Mesendoderm (in vitro differentiated cells): ENCODE data around the gene NCMAP.

ENCODE experiments used
- DNase-seq: peaks from one replicate; pipeline ENCODE4 v3.0.0; 2013
- H2AK5ac ChIP-seq: 2 replicates; pipeline ENCODE4 v1.6.1; 2013; ENCODE audit warnings: low read length, inconsistent platforms
- H2BK120ac ChIP-seq: 2 replicates; pipeline ENCODE4 v1.6.1; 2013; ENCODE audit warnings: low read depth, mild to moderate bottlenecking, low read length, moderate library complexity, mixed read lengths
- H2BK15ac ChIP-seq: replicated peaks from 2 replicates; pipeline ENCODE4 v1.6.1; 2013; ENCODE audit warnings: low read depth, mild to moderate bottlenecking, moderate library complexity
- H2BK5ac ChIP-seq: 2 replicates; pipeline ENCODE4 v1.6.1; 2013; ENCODE audit warnings: low read length, inconsistent platforms
- H3K18ac ChIP-seq: 2 replicates; pipeline ENCODE4 v1.6.1; 2013; ENCODE audit warnings: mild to moderate bottlenecking, low read length, mixed read lengths
- H3K23ac ChIP-seq: one replicate; pipeline ENCODE4 v1.6.1; 2013; ENCODE audit warnings: low read length
- H3K27ac ChIP-seq: 2 replicates; pipeline ENCODE4 v1.5.1; 2013; ENCODE audit warnings: low read depth, mild to moderate bottlenecking, inconsistent platforms, low read length, moderate library complexity
- H3K27me3 ChIP-seq: 2 replicates; pipeline ENCODE4 v1.6.1; 2013; ENCODE audit warnings: low read length, control low read depth, mild to moderate bottlenecking, inconsistent platforms; ENCODE audit not compliant: insufficient read depth, poor library complexity
- H3K36me3 ChIP-seq: 2 replicates; pipeline ENCODE4 v1.6.1; 2013; ENCODE audit warnings: low read length, inconsistent platforms; ENCODE audit not compliant: control insufficient read depth, insufficient read depth
- H3K4ac ChIP-seq: one replicate; pipeline ENCODE4 v1.6.1; 2013; ENCODE audit warnings: low read depth, mild to moderate bottlenecking, low read length, moderate library complexity
- H3K4me1 ChIP-seq: 2 replicates; pipeline ENCODE4 v1.6.1; 2013; ENCODE audit warnings: low read depth, low read length, inconsistent platforms; ENCODE audit not compliant: control insufficient read depth
- H3K4me2 ChIP-seq: 2 replicates; pipeline ENCODE4 v1.6.1; 2013; ENCODE audit warnings: low read length
- H3K4me3 ChIP-seq: 2 replicates; pipeline ENCODE4 v1.5.1; 2013; ENCODE audit warnings: mild to moderate bottlenecking, low read length
- H3K56ac ChIP-seq: one replicate; pipeline ENCODE4 v1.6.1; 2013; ENCODE audit warnings: low read length
- H3K79me1 ChIP-seq: 2 replicates; pipeline ENCODE4 v1.6.1; 2013; ENCODE audit warnings: low read length, inconsistent platforms
- H3K79me2 ChIP-seq: 2 replicates; pipeline ENCODE4 v1.6.1; 2013; ENCODE audit warnings: mild to moderate bottlenecking, low read length; ENCODE audit not compliant: control insufficient read depth, insufficient read depth
- H3K9ac ChIP-seq: 2 replicates; pipeline ENCODE4 v1.6.1; 2013; ENCODE audit warnings: low read length, inconsistent platforms
- H4K5ac ChIP-seq: one replicate; pipeline ENCODE4 v1.6.1; 2013; ENCODE audit warnings: low read length
- H4K8ac ChIP-seq: one replicate; pipeline ENCODE4 v1.6.1; 2013; ENCODE audit warnings: low read depth, mild to moderate bottlenecking, control low read depth, low read length, moderate library complexity
- WGBS: extraction: QIAGEN DNeasy Blood & Tissue Kit; methylation state at CpG from one replicate; pipeline ENCODE4 v1.1.7; 2013; ENCODE audit warnings: low lambda C conversion rate, missing lambda C conversion rate; ENCODE audit not compliant: insufficient coverage; ENCODE audit errors: extremely low coverage; 5-methylcytosine and 5-hydroxymethylcytosine counted together

NCMAP gene

GRCh38 chr1:24553931-24554330 is 2.0 kb upstream of the NCMAP start:
- Histone ChIP-seq H3K27ac (no peak overlapping the region), H3K9ac (no peak overlapping the region), H3K4ac (no peak overlapping the region), H3K27me3 (peaks cover 2% of the 10 kb centered on the region), H2AK5ac (no peak overlapping the region), H2BK120ac (no peak overlapping the region), H4K8ac (no peak overlapping the region), H3K79me1 (no peaks in the 10 kb centered on the region), H3K36me3 (no peaks in the 10 kb centered on the region), H3K4me2 (no peak overlapping the region), H3K4me3 (no peak overlapping the region), H3K56ac (no peak overlapping the region), H2BK15ac (no peak overlapping the region), H4K5ac (no peak overlapping the region), H3K18ac (no peak overlapping the region), H3K79me2 (no peaks in the 10 kb centered on the region), H3K23ac (no peak overlapping the region), H3K4me1 (no peaks in the 10 kb centered on the region), H2BK5ac (no peak overlapping the region)
- DNase-seq, result no peak
- WGBS, result no CpG with 5 or more reads among the region's 3 CpGs

- H3K4me2 ChIP-seq, result no peak overlapping the region
- H2AK5ac ChIP-seq, result no peak overlapping the region
- no peaks in the 10 kb centered on the region for H3K4me1 ChIP-seq
- H3K23ac ChIP-seq, result no peak overlapping the region
- H3K27me3 ChIP-seq, result peaks cover 2% of the 10 kb centered on the region
- no peak overlapping the region for H3K4ac ChIP-seq
- H3K27ac ChIP-seq, result no peak overlapping the region
- no peaks in the 10 kb centered on the region for H3K36me3 ChIP-seq
- H3K9ac ChIP-seq, result no peak overlapping the region
- H2BK15ac ChIP-seq, result no peak overlapping the region
- no peak for DNase-seq
- no peaks in the 10 kb centered on the region for H3K79me1 ChIP-seq
- H3K18ac ChIP-seq, result no peak overlapping the region
- no peak overlapping the region for H4K8ac ChIP-seq
- H3K4me3 ChIP-seq, result no peak overlapping the region
- H3K79me2 ChIP-seq, result no peaks in the 10 kb centered on the region
- no peak overlapping the region for H2BK5ac ChIP-seq
- WGBS, result no CpG with 5 or more reads among the region's 4 CpGs
- no peak overlapping the region for H4K5ac ChIP-seq
- no peak overlapping the region for H3K56ac ChIP-seq
- no peak overlapping the region for H2BK120ac ChIP-seq
Observed at GRCh38 chr1:24554714-24555113, 1.2 kb upstream of the NCMAP start.

- H3K4me2 ChIP-seq, result peak overlapping the region; percentile 34
- H3K27ac ChIP-seq, result no peak overlapping the region
- no peak overlapping the region for H3K23ac ChIP-seq
- no peak overlapping the region for H3K9ac ChIP-seq
- H3K4me1 ChIP-seq, result no peaks in the 10 kb centered on the region
- H2AK5ac ChIP-seq, result no peak overlapping the region
- no peak overlapping the region for H3K4ac ChIP-seq
- H2BK15ac ChIP-seq, result no peak overlapping the region
- H4K8ac ChIP-seq, result no peak overlapping the region
- H3K79me2 ChIP-seq, result no peaks in the 10 kb centered on the region
- no peak overlapping the region for H3K18ac ChIP-seq
- H2BK120ac ChIP-seq, result no peak overlapping the region
- H3K27me3 ChIP-seq, result peaks cover 2% of the 10 kb centered on the region
- H3K36me3 ChIP-seq, result no peaks in the 10 kb centered on the region
- no peak for DNase-seq
- no peak overlapping the region for H4K5ac ChIP-seq
- no peak overlapping the region for H2BK5ac ChIP-seq
- H3K56ac ChIP-seq, result peak overlapping the region; percentile 31
- no peaks in the 10 kb centered on the region for H3K79me1 ChIP-seq
- WGBS, result no CpG with 5 or more reads among the region's 19 CpGs
- no peak overlapping the region for H3K4me3 ChIP-seq
Observed at GRCh38 chr1:24556414-24556795, 518 bp downstream of the NCMAP start.

DNA sequence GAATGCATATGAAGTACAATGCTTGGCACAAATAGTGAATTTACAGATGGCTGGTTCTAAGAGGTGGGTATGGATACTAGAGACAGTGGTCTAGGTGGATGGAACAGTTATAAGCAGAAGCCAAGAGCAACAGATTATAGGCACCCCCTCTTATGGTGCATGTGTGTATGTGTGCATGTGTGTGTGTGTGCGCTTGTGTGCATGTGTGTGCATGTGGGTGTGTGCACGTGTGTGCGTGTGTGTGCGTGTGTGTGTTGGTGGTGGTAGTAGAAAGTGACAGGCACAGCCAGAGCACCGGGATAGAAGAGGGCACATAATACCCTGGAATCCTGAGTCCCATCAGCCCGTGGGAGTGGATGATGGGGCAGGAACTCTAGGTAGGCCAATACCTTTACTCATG is 1.3 kb downstream of the NCMAP start:
- no peak overlapping the region for H3K4me2 ChIP-seq
- H3K27ac ChIP-seq, result no peak overlapping the region
- H3K56ac ChIP-seq, result no peak overlapping the region
- no peak overlapping the region for H3K9ac ChIP-seq
- peaks cover 2% of the 10 kb centered on the region for H3K27me3 ChIP-seq
- WGBS, result no CpG with 5 or more reads among the region's 6 CpGs
- no peak overlapping the region for H4K5ac ChIP-seq
- H2AK5ac ChIP-seq, result no peak overlapping the region
- no peaks in the 10 kb centered on the region for H3K36me3 ChIP-seq
- H3K18ac ChIP-seq, result no peak overlapping the region
- H3K23ac ChIP-seq, result no peak overlapping the region
- no peaks in the 10 kb centered on the region for H3K79me1 ChIP-seq
- no peak overlapping the region for H2BK15ac ChIP-seq
- H2BK120ac ChIP-seq, result no peak overlapping the region
- H2BK5ac ChIP-seq, result no peak overlapping the region
- no peak overlapping the region for H3K4ac ChIP-seq
- no peak for DNase-seq
- H4K8ac ChIP-seq, result no peak overlapping the region
- H3K79me2 ChIP-seq, result no peaks in the 10 kb centered on the region
- no peaks in the 10 kb centered on the region for H3K4me1 ChIP-seq
- H3K4me3 ChIP-seq, result no peak overlapping the region

GRCh38 chr1:24557711-24558131 is 1.8 kb downstream of the NCMAP start:
- Histone ChIP-seq H3K27ac (no peak overlapping the region), H3K4me2 (no peak overlapping the region), H3K79me2 (no peaks in the 10 kb centered on the region), H2BK5ac (no peak overlapping the region), H3K27me3 (peaks cover 2% of the 10 kb centered on the region), H3K9ac (no peak overlapping the region), H4K5ac (no peak overlapping the region), H3K79me1 (no peaks in the 10 kb centered on the region), H3K4me1 (no peaks in the 10 kb centered on the region), H3K56ac (no peak overlapping the region), H3K18ac (no peak overlapping the region), H3K4me3 (no peak overlapping the region), H2AK5ac (no peak overlapping the region), H3K4ac (no peak overlapping the region), H3K36me3 (no peaks in the 10 kb centered on the region), H3K23ac (no peak overlapping the region), H4K8ac (no peak overlapping the region), H2BK120ac (no peak overlapping the region), H2BK15ac (no peak overlapping the region)
- no CpG with 5 or more reads among the region's 9 CpGs for WGBS
- DNase-seq, result no peak

DNA sequence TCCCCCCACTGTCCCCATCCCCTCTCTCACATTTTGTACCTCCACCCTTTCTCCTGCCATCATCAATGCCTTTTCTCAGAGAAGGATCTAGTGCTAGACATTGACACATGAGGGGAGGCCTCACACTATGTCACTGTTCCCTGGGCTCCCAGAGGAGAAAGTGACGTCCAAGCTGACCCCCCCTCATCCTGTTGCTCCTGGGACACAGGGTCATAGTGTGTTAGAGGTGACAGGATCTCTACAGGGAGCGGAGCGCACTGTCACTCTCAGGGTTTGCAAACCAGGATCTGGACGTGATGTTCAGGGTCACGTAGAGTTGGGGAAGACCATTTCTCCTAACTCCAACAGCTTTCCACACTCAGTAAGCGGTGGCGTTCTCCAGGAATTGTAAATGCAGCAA is 2.6 kb downstream of the NCMAP start:
- Histone ChIP-seq H3K27ac (no peak overlapping the region), H3K4ac (no peak overlapping the region), H3K79me1 (no peaks in the 10 kb centered on the region), H3K4me1 (no peaks in the 10 kb centered on the region), H3K18ac (no peak overlapping the region), H3K27me3 (peaks cover 2% of the 10 kb centered on the region), H2AK5ac (no peak overlapping the region), H3K79me2 (no peaks in the 10 kb centered on the region), H3K56ac (no peak overlapping the region), H3K4me2 (no peak overlapping the region), H2BK5ac (no peak overlapping the region), H2BK15ac (no peak overlapping the region), H2BK120ac (no peak overlapping the region), H4K8ac (no peak overlapping the region), H4K5ac (no peak overlapping the region), H3K4me3 (no peak overlapping the region), H3K9ac (no peak overlapping the region), H3K36me3 (no peaks in the 10 kb centered on the region), H3K23ac (no peak overlapping the region)
- no CpG with 5 or more reads among the region's 7 CpGs for WGBS
- DNase-seq, result no peak
